ENCODE measurements around the gene PRDM13.

The PRDM13 gene

GRCh38 chr6:99563056-99563723 lies 43.4 kb upstream of the PRDM13 start:
- TF ChIP-seq SPI1 (IDR thresholded peaks at IDR 0.05; ENCODE audit: borderline replicate concordance, low read depth) = no peak
- no peak for TF ChIP-seq POLR2AphosphoS5 (IDR thresholded peaks at IDR 0.05; ENCODE audit: low read depth)
- TF ChIP-seq GABPA (IDR thresholded peaks at IDR 0.05; ENCODE audit: low read depth) = no peak
- H3K27ac ChIP-seq (replicated peaks) = no peak overlapping the region
- no peak for DNase-seq (ENCODE audit: low read depth in 1 of 2, low spot score in 1 of 2)
- no peaks in the 10 kb centered on the region for H3K27me3 ChIP-seq (ENCODE audit: insufficient read depth, poor library complexity, severe bottlenecking)
- no peak overlapping the region for H3K4me3 ChIP-seq (replicated peaks; ENCODE audit: insufficient read depth, low read length)

- Histone ChIP-seq H3K4me3 (replicated peaks; ENCODE audit: insufficient read depth, low read length) (peak within 1 kb of the TSS; percentile 89), H3K27ac (replicated peaks) (peak within 1 kb of the TSS; percentile 85), H3K27me3 (ENCODE audit: insufficient read depth, poor library complexity, severe bottlenecking) (no peaks in the 10 kb centered on the region)
- DNase-seq (ENCODE audit: low read depth in 1 of 2, low spot score in 1 of 2) = peak; percentile 70 to 94
- TF ChIP-seq GABPA (IDR thresholded peaks at IDR 0.05; ENCODE audit: low read depth) = peak; percentile 96
- peak; percentile 18; the same call in 1 of the 2 replicates for TF ChIP-seq SPI1 (IDR thresholded peaks at IDR 0.05; ENCODE audit: borderline replicate concordance, low read depth)
- TF ChIP-seq, protein P1, sequence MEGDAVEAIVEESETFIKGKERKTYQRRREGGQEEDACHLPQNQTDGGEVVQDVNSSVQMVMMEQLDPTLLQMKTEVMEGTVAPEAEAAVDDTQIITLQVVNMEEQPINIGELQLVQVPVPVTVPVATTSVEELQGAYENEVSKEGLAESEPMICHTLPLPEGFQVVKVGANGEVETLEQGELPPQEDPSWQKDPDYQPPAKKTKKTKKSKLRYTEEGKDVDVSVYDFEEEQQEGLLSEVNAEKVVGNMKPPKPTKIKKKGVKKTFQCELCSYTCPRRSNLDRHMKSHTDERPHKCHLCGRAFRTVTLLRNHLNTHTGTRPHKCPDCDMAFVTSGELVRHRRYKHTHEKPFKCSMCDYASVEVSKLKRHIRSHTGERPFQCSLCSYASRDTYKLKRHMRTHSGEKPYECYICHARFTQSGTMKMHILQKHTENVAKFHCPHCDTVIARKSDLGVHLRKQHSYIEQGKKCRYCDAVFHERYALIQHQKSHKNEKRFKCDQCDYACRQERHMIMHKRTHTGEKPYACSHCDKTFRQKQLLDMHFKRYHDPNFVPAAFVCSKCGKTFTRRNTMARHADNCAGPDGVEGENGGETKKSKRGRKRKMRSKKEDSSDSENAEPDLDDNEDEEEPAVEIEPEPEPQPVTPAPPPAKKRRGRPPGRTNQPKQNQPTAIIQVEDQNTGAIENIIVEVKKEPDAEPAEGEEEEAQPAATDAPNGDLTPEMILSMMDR (IDR thresholded peaks at IDR 0.05; ENCODE audit: insufficient read depth, low read length) = no peak
- TF ChIP-seq, protein P2, sequence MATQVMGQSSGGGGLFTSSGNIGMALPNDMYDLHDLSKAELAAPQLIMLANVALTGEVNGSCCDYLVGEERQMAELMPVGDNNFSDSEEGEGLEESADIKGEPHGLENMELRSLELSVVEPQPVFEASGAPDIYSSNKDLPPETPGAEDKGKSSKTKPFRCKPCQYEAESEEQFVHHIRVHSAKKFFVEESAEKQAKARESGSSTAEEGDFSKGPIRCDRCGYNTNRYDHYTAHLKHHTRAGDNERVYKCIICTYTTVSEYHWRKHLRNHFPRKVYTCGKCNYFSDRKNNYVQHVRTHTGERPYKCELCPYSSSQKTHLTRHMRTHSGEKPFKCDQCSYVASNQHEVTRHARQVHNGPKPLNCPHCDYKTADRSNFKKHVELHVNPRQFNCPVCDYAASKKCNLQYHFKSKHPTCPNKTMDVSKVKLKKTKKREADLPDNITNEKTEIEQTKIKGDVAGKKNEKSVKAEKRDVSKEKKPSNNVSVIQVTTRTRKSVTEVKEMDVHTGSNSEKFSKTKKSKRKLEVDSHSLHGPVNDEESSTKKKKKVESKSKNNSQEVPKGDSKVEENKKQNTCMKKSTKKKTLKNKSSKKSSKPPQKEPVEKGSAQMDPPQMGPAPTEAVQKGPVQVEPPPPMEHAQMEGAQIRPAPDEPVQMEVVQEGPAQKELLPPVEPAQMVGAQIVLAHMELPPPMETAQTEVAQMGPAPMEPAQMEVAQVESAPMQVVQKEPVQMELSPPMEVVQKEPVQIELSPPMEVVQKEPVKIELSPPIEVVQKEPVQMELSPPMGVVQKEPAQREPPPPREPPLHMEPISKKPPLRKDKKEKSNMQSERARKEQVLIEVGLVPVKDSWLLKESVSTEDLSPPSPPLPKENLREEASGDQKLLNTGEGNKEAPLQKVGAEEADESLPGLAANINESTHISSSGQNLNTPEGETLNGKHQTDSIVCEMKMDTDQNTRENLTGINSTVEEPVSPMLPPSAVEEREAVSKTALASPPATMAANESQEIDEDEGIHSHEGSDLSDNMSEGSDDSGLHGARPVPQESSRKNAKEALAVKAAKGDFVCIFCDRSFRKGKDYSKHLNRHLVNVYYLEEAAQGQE (IDR thresholded peaks at IDR 0.05; ENCODE audit: insufficient replicate concordance, low read depth) = peak; percentile 69
- TF ChIP-seq POLR2AphosphoS5 (IDR thresholded peaks at IDR 0.05; ENCODE audit: low read depth) = peak; percentile 90
These were observed 38.3 kb upstream of the PRDM13 start, which contains the start of gene CCNC for GRCh38 chr6:99568103-99568933. Gene CCNC, minus strand, starts transcription at chr6:99568660. Its CDS starts 133 bp downstream, at chr6:99568527.

DNA sequence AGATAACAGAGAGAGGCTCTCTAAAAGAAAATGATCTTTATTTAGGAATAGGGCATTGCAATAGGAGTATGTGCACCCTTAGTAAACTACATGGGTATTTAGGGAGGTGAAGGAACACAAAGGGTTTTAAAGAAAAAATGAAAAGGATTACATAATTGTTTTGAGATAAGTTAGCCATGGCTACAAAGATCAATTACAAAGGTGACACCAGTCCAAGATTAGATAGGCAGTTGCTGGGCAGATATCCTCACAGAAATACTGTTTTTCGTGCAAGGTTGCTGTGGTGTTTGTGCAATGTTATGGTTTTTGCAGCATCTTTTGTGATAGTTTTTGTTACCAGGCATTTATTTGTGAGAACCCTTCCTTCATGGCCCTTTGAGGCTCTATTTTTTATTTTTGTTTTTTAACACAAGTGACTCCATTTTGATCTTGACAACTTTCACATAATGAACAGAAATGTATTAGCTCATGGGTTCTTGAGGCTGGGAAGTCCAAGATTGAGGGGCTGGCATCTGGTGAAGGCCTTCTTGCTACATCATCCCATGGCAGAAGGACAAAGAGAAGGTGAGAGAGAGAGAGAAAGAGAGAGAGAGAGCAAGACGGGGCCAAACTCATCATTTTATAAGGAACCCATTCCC lies 32.5 kb upstream of the PRDM13 start:
- Histone ChIP-seq H3K27me3 (ENCODE audit: insufficient read depth, poor library complexity, severe bottlenecking) (no peaks in the 10 kb centered on the region), H3K4me3 (replicated peaks; ENCODE audit: insufficient read depth, low read length) (no peak overlapping the region), H3K27ac (replicated peaks) (no peak overlapping the region)
- TF ChIP-seq, protein P1 (IDR thresholded peaks at IDR 0.05; ENCODE audit: insufficient read depth, low read length) = no peak
- TF ChIP-seq GABPA (IDR thresholded peaks at IDR 0.05; ENCODE audit: low read depth) = no peak
- TF ChIP-seq, protein P2 (IDR thresholded peaks at IDR 0.05; ENCODE audit: insufficient replicate concordance, low read depth) = no peak
- TF ChIP-seq POLR2AphosphoS5 (IDR thresholded peaks at IDR 0.05; ENCODE audit: low read depth) = no peak
- DNase-seq (ENCODE audit: low read depth in 1 of 2, low spot score in 1 of 2) = no peak

Measured in HL-60 (cell line).